CD4-positive, alpha-beta T cell (primary cell): Measurements from ENCODE around the gene CNTN4. TPM values are rescaled to one million over a fixed set of nuclear protein-coding genes. Genes with fewer than 3 reads are reported as not detected.

ENCODE experiments used
- ATAC-seq: fragments of 200-7000 bp; cut with Tn5 transposase; one replicate; pipeline ENCODE4 v1.10.0; 2022; ENCODE audit warnings: mild to moderate bottlenecking; ENCODE audit not compliant: poor library complexity
- CTCF ChIA-PET: fragments of 350-600 bp; sonication (Branson Sonifier 250); formaldehyde crosslinking; loops from one replicate; lab custom pipeline; 2021; ENCODE audit warnings: antibody characterized with exemption, inconsistent platforms; lab: Charles Lee
- POLR2A ChIA-PET: fragments of 350-600 bp; sonication (Branson Sonifier 250); formaldehyde crosslinking; loops from one replicate; lab custom pipeline; 2021; ENCODE audit warnings: antibody characterized with exemption, inconsistent platforms; lab: Charles Lee
- DNase-seq, 14 experiments: peaks; one replicate each; pipeline ENCODE4 v3.0.0-alpha.2; 2013 to 2020; ENCODE audit warnings: mixed read lengths in 2 of 14
- H3K27ac ChIP-seq, 2 donors: one replicate each; pipeline versions ENCODE4 v1.5.1 to v1.7.0; 2013; ENCODE audit warnings: low read length in 2 of 2, low read depth in 1 of 2, mild to moderate bottlenecking in 1 of 2
- H3K27me3 ChIP-seq, 2 experiments: 1 replicate in 1 of 2; 2 replicates in 1 of 2; pipeline versions ENCODE4 v1.6.1 to v1.7.0; 2013; ENCODE audit warnings: low read length in 2 of 2, control low read depth in 1 of 2, mild to moderate bottlenecking in 1 of 2, moderate library complexity in 1 of 2; ENCODE audit not compliant: insufficient read depth in 2 of 2, control insufficient read depth in 1 of 2
- H3K36me3 ChIP-seq: one replicate; pipeline ENCODE4 v1.6.1; 2013; ENCODE audit warnings: low read length, control low read depth; ENCODE audit not compliant: insufficient read depth
- H3K4me1 ChIP-seq: one replicate; pipeline ENCODE4 v1.6.1; 2013; ENCODE audit warnings: low read length, control low read depth; ENCODE audit not compliant: insufficient read depth
- H3K4me3 ChIP-seq: one replicate; pipeline ENCODE4 v1.5.1; 2013; ENCODE audit warnings: mild to moderate bottlenecking, low read length, moderate library complexity
- H3K9me3 ChIP-seq, 2 experiments: 1 replicate in 1 of 2; 2 replicates in 1 of 2; pipeline versions ENCODE4 v1.6.1 to v1.7.0; 2013; ENCODE audit warnings: low read length in 2 of 2, mild to moderate bottlenecking in 2 of 2, control low read depth in 1 of 2, moderate library complexity in 1 of 2; ENCODE audit not compliant: control insufficient read depth in 1 of 2, insufficient read depth in 1 of 2
- H3K27ac Mint-ChIP-seq: one replicate; pipeline ENCODE4 v1.8.0; 2020; ENCODE audit warnings: mixed read lengths
- H3K27me3 Mint-ChIP-seq: one replicate; pipeline ENCODE4 v1.8.0; 2021; ENCODE audit warnings: mixed read lengths
- H3K36me3 Mint-ChIP-seq: one replicate; pipeline ENCODE4 v1.8.0; 2021; ENCODE audit warnings: low read depth, mixed read lengths
- H3K4me1 Mint-ChIP-seq: one replicate; pipeline ENCODE4 v1.8.0; 2021; ENCODE audit warnings: low read depth, mixed read lengths
- H3K4me3 Mint-ChIP-seq: one replicate; pipeline ENCODE4 v1.8.0; 2020; ENCODE audit warnings: mild to moderate bottlenecking, mixed read lengths
- H3K9me3 Mint-ChIP-seq: one replicate; pipeline ENCODE4 v1.8.0; 2020; ENCODE audit warnings: mixed read lengths
- CTCF ChIP-seq: fragments of 200-600 bp; IDR thresholded peaks from one replicate; pipeline ENCODE4 v1.8.0; 2022; ENCODE audit warnings: antibody characterized with exemption, mild to moderate bottlenecking
- intact Hi-C, 2 experiments: fragments of 100-400 bp; cut with DNase I in 1 of 2; cut with micrococcal nuclease in 1 of 2; formaldehyde crosslinking; loops; one replicate each; pipeline versions ENCODE4 v1.15.1 to v1.9.0; 2023 to 2025; cut with DNase I, micrococcal nuclease
- total RNA-seq, 174 experiments: library from RNA in 2 of 174; stranded (reverse) in 2 of 174; gene quantifications; one replicate each; pipeline ENCODE4 v1.2.3 and lab custom pipeline; 2021 to 2026

The CNTN4 gene
- total RNA-seq, 2 experiments from 2014 or later: not detected

- POLR2A ChIA-PET: no interaction called here
- Histone ChIP-seq H3K4me3 (no peak overlapping the region), H3K36me3 (no peaks in the 10 kb centered on the region), H3K27me3 (peaks cover 29 to 39% of the 10 kb centered on the region in 2 experiments), H3K4me1 (peaks cover 4% of the 10 kb centered on the region), H3K9me3 (peaks cover 0 to 15% of the 10 kb centered on the region in 2 experiments), H3K27ac (no peak overlapping the region)
- intact Hi-C loops: no loop called here
- H3K27ac Mint-ChIP-seq: no peak overlapping the region
- peaks cover 3% of the 10 kb centered on the region for H3K9me3 Mint-ChIP-seq
- DNase-seq: no peak
- no peak for TF ChIP-seq CTCF
- no peak overlapping the region for H3K4me3 Mint-ChIP-seq
- ATAC-seq: no peak
- H3K4me1 Mint-ChIP-seq: no peaks in the 10 kb centered on the region
- CTCF ChIA-PET: no interaction called here
- H3K36me3 Mint-ChIP-seq: no peaks in the 10 kb centered on the region
- peaks cover 50% of the 10 kb centered on the region for H3K27me3 Mint-ChIP-seq
Observed at GRCh38 chr3:2096216-2096615, 2.5 kb upstream of the CNTN4 start.

GRCh38 chr3:2097641-2098191 is 950 bp upstream of the CNTN4 start:
- no peaks in the 10 kb centered on the region for H3K36me3 Mint-ChIP-seq
- intact Hi-C loops: no loop called here
- Histone ChIP-seq H3K9me3 (peaks cover 0 to 15% of the 10 kb centered on the region in 2 experiments), H3K4me3 (no peak overlapping the region), H3K4me1 (peaks cover 4% of the 10 kb centered on the region), H3K27ac (no peak overlapping the region), H3K27me3 (peaks cover 29 to 43% of the 10 kb centered on the region in 2 experiments), H3K36me3 (no peaks in the 10 kb centered on the region)
- H3K4me1 Mint-ChIP-seq: no peaks in the 10 kb centered on the region
- H3K4me3 Mint-ChIP-seq: peak overlapping the region; percentile 11
- CTCF ChIA-PET: no interaction called here
- no peak for TF ChIP-seq CTCF
- DNase-seq (no peak), ATAC-seq (no peak)
- peaks cover 3% of the 10 kb centered on the region for H3K9me3 Mint-ChIP-seq
- H3K27ac Mint-ChIP-seq: no peak overlapping the region
- POLR2A ChIA-PET: no interaction called here
- peaks cover 55% of the 10 kb centered on the region for H3K27me3 Mint-ChIP-seq

GRCh38 chr3:2099028-2099671 is 484 bp downstream of the CNTN4 start:
- H3K36me3 Mint-ChIP-seq: no peaks in the 10 kb centered on the region
- no peaks in the 10 kb centered on the region for H3K36me3 ChIP-seq
- no peaks in the 10 kb centered on the region for H3K9me3 Mint-ChIP-seq
- no peak for TF ChIP-seq CTCF
- H3K27me3 ChIP-seq: peaks cover 29 to 43% of the 10 kb centered on the region in 2 experiments
- H3K27ac ChIP-seq: no peak overlapping the region
- intact Hi-C loops: no loop called here
- H3K4me3 Mint-ChIP-seq: no peak overlapping the region
- H3K4me1 ChIP-seq: peaks cover 4% of the 10 kb centered on the region
- CTCF ChIA-PET: no interaction called here
- no peak for ATAC-seq
- H3K4me1 Mint-ChIP-seq: no peaks in the 10 kb centered on the region
- H3K27ac Mint-ChIP-seq: no peak overlapping the region
- peaks cover 53% of the 10 kb centered on the region for H3K27me3 Mint-ChIP-seq
- no peak for DNase-seq
- H3K4me3 ChIP-seq: no peak overlapping the region
- POLR2A ChIA-PET: no interaction called here
- H3K9me3 ChIP-seq: peaks cover 0 to 15% of the 10 kb centered on the region in 2 experiments
